Prostate gland (tissue), 2 donors: ENCODE measurements around the gene SIRPB2.

Experiments
- CTCF ChIP-seq, 4 experiments: fragments of 200-600 bp in 2 of 4; fragments of 450-650 bp in 2 of 4; sonication (generic) in 2 of 4; IDR thresholded peaks; 1 replicate in 3 of 4; 2 replicates in 1 of 4; pipeline ENCODE4 v1.5.1; 2016 to 2019; ENCODE audit warnings: antibody characterized with exemption in 4 of 4, mild to moderate bottlenecking in 2 of 4, moderate library complexity in 2 of 4
- POLR2A ChIP-seq: fragments of 450-650 bp; IDR thresholded peaks from one replicate; pipeline ENCODE4 v1.6.1; 2016; ENCODE audit warnings: antibody characterized with exemption, mild to moderate bottlenecking
- POLR2AphosphoS5 ChIP-seq: sonication (generic); formaldehyde crosslinking; IDR thresholded peaks from one replicate; pipeline ENCODE4 v1.6.1; 2017; ENCODE audit warnings: antibody characterized with exemption

DNA sequence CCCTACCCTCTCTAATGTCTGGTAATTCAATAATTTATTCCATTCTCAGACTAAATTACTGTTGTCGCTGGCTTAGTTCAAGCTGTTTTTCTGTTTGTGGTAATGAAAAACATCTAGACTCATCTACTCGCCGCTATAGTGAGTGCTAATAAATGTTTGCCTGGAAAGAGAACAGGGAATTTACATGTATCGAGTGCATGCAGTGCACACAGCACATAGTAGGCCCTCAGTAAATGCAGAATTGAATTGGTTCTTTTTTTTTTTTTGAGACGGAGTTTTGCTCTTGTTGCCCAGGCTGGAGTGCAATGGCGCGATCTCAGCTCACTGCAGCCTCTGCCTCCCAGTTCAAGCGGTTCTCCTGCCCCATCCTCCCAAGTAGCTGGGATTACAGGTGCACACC lies 16.9 kb downstream of the SIRPB2 start:
- TF ChIP-seq CTCF (IDR thresholded peaks at IDR 0.05) (no peak), POLR2A (no peak), POLR2AphosphoS5 (no peak)
